Activated naive CD4-positive, alpha-beta T cell (primary cell): ENCODE measurements around the gene FBXW10.
"Not testable (repeated sequence)": the region's sequence is repeated elsewhere in the genome, so short reads cannot be mapped to it uniquely, and the experiment has no call there.

Experiments used
- DNase-seq, 4 experiments: peaks; one replicate each; lab custom pipeline; 2025; lab: John Stamatoyannopoulos, UW

FBXW10 gene, protein sequence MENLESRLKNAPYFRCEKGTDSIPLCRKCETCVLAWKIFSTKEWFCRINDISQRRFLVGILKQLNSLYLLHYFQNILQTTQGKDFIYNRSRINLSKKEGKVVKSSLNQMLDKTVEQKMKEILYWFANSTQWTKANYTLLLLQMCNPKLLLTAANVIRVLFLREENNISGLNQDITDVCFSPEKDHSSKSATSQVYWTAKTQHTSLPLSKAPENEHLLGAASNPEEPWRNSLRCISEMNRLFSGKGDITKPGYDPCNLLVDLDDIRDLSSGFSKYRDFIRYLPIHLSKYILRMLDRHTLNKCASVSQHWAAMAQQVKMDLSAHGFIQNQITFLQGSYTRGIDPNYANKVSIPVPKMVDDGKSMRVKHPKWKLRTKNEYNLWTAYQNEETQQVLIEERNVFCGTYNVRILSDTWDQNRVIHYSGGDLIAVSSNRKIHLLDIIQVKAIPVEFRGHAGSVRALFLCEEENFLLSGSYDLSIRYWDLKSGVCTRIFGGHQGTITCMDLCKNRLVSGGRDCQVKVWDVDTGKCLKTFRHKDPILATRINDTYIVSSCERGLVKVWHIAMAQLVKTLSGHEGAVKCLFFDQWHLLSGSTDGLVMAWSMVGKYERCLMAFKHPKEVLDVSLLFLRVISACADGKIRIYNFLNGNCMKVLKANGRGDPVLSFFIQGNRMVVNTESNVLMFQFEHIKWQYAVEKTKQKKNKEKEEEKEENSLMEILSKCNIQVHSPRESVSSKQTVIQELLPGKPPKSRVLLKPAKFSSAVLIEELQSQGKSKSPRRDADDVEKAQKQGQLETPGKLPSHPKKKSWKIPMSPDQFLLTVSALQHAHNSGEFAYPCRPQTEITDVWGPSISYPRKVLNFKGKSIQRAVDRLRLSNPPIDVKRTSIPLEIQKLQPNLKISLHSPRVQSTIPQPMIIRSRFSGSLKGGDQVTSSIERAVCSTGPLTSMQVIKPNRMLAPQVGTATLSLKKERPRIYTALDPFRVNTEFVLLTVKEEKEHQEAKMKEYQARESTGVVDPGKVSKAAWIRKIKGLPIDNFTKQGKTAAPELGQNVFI

DNA sequence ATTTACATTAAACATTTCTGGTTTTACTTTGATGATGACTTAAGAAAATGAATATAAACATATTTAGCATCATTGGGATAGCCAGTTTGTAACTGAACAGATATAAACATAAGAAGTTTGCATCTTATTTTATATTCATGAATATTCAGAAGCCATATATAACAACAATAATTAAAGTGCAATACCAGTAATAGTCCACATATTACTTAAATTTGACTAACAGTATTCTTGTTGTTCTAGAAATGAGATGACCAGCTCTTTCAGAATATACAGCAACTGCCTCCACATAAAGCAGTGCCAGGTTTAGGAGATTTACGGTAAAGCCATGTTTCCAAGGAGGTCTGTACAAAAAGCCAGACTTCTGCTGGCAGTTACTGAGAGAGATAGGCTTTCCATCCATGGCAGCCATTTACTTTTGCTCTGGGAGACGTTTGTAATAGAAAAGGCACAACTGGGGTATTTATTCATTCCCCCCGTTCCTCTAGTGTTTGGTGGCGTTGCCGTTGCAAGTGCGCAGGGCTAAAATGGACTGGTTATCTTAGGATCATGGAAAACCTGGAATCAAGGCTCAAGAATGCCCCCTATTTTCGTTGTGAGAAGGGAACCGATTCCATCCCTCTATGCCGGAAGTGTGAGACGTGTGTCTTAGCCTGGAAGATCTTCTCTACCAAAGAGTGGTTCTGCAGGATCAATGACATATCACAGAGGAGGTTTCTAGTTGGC is at the start of gene FBXW10:
Gene FBXW10, plus strand, starts transcription at position 356 of the 723 bp plus-strand sequence. Its CDS starts 191 bp downstream, at position 547.
- not testable (repeated sequence) for DNase-seq

DNA sequence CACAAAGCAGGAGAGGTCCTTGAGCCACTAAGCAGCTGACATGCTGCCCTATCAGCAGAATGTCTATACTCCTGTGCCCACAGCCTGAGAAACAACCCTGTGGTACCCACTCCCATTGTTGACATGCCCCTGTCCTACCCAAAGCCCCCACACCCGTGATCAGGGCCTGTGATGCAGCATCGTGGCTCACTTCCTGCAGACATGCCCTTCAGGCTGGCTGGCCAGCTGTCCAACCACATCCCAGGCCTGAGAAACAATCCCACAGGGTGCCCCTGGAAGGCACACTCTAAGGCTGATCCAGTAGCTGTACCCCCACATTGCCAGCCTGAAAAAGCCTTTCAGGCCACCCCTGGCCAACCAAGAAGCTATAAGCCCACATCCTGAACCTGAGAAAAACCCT is 48.7 kb upstream of the FBXW10 start:
- not testable (repeated sequence) for DNase-seq

- DNase-seq: not testable (repeated sequence)
These were observed 45.3 kb upstream of the FBXW10 start for GRCh38 chr17:18698473-18699103.

DNA sequence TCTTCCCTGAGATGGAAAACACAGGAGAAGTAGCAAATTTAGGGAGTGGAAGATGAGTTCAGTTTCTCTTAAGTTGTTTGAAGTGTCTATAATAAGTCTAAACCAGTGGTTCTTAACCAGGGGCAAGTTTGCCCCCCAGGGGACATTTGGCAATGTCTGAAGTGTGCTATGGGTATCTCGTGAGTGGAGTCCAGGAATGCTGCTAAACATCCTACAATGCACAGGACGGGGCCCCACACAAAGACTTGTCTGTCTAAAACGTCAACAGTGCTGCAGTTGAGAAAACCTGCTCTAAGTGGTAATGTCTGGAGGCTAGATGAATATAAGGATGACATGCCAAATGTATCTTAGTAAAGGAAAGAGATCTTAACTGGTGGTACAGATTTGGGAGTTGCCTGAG is 37.9 kb upstream of the FBXW10 start:
- not testable (repeated sequence) for DNase-seq

GRCh38 chr17:18708215-18708614 is 35.6 kb upstream of the FBXW10 start:
- not testable (repeated sequence) for DNase-seq

GRCh38 chr17:18712354-18712999 is 31.4 kb upstream of the FBXW10 start:
- peak in 2 of 4 experiments; percentile 38 to 49 for DNase-seq

DNA sequence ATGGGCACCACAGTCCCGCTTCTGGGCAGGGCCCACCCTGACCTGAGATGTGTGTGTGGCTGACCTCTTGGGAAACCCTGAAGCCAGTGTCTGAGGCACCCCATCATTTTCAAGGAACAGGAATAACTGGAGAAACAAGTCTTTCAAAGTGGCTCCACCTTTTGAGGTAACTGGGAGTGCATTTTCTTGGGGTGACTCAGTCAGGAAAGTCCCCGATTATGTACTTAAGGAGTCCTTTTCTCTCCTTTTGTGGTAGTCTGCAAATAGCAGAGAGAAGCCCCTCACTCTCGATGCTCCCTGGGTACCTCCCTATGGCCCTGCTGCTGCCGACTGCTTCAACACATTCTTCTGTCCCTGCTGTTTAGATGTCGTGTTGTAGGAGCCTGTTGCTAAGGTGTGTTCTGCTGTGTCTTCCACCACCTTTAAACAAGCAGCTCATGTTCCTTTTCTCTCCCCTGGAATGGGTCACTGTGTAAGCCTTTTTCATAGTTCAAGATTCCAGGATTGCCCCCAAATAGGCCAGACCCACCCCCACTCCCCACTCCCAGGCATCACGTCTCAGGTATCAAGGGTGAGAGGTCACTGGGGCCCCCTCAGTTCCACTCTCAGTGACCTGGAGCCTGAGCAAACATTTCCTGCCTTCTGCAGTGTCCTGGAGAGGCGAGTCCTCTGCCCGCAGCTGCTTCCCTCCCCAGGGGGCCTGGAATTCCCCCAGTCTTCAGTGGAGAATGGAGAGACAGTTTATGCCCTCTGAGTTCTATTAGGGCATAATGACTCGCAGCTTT is 25.0 kb upstream of the FBXW10 start:
- not testable (repeated sequence) for DNase-seq

GRCh38 chr17:18719428-18720110 is 24.3 kb upstream of the FBXW10 start:
- not testable (repeated sequence) for DNase-seq

GRCh38 chr17:18721775-18722547 is 21.9 kb upstream of the FBXW10 start:
- not testable (repeated sequence) for DNase-seq

- DNase-seq: not testable (repeated sequence)
These were observed 21.2 kb upstream of the FBXW10 start for GRCh38 chr17:18722612-18723011.

DNA sequence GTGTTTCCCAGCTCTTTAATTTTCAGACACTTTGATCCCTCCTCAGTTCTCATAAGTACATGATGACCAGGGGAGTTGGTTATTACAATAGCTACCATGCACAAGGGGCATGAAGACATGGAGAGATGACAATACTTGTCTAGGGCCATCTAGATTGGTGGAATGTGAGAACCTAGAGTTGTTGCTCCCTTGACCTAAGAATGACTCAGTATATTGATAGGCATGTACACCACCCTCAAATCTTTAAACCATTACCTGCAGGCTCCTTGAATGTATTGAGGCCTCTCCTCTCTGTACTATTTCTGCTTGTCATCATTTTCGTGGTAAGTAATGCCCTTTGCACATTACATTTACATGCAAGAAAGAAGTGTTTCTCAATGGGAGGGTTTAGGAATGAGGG is 20.3 kb upstream of the FBXW10 start:
- not testable (repeated sequence) for DNase-seq

- DNase-seq: not testable (repeated sequence)
These were observed 11.4 kb upstream of the FBXW10 start for GRCh38 chr17:18732438-18732837.

- not testable (repeated sequence) for DNase-seq
These were observed 10.5 kb upstream of the FBXW10 start for GRCh38 chr17:18733350-18733749.

DNA sequence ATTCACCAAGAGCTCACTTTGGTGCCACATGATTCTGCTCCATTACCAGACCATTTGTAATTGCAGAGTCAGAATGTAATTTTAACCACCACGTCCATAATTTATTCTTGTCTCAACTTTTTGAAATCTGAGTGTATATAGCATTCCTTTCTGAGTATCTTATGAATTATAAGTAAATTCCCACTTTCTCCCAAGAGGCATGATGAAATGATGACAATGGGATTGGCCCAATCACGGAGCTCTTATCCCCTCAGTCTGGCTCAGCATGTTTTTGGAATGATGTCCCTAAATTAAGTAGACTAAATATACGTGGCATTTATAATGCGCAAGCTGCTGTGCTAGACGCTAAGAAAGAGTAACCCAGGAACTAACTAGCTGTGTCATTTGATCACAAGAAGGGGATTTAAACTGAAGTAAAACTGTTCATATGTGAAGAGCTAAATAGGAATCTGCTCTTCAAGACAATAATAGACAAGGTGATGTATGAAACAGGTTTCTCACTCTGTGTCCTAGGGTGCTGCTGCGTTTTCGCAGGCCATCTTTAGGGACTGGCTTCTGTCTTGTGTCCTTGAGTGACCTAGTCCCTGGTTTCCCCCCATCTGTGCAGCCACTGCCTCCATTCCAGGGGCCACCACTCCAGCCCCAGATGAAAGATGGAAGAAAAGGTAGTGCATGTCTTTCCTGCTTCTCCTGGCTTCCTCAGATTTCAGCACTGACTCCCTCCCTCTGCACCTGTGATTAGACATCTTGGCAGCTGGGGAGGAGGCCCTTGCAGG is 4.0 kb upstream of the FBXW10 start:
- DNase-seq: not testable (repeated sequence)

DNA sequence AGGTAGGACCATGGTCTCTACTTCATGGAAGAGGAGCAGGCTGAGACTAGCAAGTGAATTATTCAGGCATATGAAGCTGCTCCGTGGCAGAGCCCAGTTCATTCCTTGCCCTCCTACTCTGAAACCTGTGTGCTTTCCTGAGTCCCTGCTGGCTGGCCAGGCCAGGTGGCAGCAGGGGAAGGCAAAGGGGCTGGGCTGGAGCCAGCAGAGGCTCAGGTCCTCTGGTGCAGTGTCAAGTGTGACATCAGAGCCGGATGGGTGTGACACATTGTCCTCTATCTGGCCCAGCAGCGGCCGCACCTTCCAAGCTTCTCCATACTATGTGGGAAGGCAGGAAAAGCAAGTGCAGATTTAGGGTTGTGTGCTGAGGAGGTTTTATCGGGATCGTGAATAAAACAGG is 2.6 kb upstream of the FBXW10 start:
- DNase-seq: not testable (repeated sequence)

- not testable (repeated sequence) for DNase-seq
These were observed 872 bp downstream of the FBXW10 start for GRCh38 chr17:18744726-18745125.

DNA sequence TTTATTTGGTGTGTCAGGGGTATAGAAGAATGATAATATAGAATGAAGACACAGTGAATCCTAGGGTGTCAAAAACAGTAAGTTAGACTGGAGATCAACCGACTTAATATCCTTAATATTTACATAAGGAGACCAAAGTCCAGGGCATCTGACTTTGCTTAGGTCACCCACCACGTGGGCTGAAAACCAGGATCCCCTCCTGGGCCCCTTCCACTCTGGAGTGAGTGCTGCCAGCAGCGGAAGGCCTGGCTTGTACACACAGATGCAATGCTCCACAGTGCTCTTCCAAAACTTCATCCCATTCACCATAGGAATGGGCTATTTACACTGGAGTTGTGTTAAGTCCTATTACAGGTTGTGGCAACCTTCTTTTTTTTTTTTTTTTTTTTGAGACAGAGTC is 2.7 kb downstream of the FBXW10 start:
- DNase-seq: not testable (repeated sequence)

- DNase-seq: not testable (repeated sequence)
These were observed 3.6 kb downstream of the FBXW10 start for GRCh38 chr17:18747501-18747900.
